HG03025 (cell line): ENCODE data around the gene SERPINA4.

Experiments
- ATAC-seq: cut with Tn5 transposase; IDR thresholded peaks from one replicate; pipeline ENCODE4 v1.9.1; 2021; ENCODE audit warnings: mild to moderate bottlenecking, moderate library complexity; ENCODE audit not compliant: unreplicated experiment, low FRiP score

The SERPINA4 gene

DNA sequence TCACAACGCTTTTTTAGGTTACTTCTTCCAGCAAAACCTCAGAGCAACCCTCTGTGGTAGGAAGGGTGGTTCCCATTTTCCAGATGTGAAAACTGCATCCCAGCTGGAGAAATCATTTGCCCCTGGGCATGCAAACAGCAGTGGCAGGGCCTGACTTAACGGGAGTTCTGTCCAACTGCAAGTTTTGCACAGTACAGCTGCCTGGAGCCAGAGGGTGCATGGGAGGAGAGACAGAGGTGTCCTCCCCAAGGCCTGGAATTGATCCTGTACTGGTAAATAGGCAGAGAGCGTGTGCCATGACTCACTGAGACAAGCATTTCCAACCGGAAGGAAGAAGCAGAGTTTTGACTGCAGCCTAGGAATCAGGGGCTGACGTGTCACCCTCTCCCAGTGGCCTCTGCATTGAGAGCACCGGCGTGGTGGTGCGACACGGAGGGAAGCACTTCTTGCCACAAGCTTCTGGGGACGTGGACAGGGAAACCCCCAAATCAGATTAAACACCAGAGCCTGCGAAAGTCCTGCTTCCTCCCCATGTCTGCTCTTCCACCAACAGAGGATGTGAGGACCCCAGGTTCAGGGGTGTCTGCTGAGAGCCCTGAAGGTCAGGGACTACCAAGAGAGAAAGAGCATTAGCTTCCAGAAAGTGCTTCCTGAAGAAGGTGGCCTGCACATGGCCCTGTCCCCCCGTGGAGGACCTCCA is 19.0 kb upstream of the SERPINA4 start:
- ATAC-seq: no peak

DNA sequence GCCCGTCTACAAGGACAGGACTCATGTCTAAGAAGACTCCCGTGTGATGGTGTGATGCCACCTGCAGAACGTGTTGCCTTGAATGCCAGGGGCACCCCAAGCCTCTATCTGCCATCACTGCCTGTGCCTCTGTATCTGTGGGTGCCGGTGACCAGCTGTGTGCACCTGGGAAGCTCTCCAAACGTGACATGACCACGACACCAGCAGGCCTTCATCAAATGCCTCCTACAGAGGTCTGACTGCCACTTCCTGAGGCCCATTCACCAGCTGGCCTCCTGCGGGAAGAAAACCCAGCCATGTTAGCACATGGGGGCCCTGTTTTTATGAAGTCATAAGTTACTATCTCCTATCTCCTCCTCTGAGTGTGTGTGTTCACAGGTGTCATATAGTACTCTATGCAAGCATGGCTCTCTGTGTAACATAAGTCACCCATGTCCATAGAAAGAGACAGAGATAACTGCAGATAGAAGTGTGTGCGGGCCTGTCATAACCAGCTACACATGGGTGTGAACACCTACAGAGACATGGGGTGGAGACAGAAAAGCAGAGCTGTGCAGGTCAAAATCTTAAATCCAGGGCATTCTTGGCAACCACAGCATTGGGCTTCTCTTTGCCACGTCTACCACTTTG is 18.3 kb upstream of the SERPINA4 start:
- no peak for ATAC-seq

DNA sequence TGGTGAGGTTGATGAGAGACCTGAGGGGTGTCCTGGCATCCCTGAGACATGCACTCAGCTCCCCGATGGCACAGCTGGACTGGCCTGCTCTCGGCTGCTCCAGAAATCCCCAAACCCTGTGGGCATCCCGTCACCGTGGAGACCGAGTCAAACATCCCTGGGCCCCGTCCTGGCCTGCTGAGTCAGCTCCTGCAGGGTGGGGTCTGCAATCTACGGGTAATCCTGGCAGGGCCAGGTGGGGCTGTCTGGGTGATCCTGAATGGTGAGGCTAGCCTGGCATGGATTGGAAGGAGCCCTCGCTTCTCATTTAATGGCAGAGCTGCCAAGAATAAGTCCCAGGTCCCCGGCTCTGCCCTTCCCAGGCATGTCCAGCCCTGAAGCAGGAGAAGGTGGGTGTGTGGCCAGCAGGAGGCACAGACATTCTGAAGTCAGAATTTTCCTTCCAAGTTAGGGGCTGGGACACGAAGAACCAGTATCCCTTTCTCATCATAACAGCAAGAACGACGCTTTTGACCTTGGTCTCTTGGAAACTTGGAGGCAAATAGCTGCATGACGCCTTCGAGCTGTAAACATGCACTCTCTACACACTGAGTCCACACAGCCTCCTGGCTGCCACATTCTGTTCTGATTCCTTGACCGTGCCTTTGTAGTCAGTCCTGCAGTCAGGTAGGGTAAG is 17.7 kb upstream of the SERPINA4 start:
- ATAC-seq: no peak

DNA sequence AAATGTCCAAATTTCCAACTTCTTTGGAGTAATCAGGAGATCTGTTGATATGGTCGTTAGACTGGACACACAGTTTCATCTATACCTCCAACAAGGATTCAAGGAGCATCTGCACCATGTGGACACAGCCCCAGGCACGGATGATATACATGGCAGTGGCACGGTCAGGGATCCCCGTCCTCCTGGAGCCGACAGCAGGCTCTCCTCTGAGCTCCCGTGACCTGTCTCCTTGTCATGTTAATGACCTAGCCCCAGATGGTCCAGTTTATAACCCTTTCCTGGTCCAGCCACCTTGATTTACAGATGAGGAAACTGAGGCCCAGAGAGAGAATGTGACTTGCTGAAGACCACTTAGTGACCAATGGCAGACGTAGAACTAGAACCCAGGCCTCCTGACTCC is 16.5 kb upstream of the SERPINA4 start:
- no peak for ATAC-seq

DNA sequence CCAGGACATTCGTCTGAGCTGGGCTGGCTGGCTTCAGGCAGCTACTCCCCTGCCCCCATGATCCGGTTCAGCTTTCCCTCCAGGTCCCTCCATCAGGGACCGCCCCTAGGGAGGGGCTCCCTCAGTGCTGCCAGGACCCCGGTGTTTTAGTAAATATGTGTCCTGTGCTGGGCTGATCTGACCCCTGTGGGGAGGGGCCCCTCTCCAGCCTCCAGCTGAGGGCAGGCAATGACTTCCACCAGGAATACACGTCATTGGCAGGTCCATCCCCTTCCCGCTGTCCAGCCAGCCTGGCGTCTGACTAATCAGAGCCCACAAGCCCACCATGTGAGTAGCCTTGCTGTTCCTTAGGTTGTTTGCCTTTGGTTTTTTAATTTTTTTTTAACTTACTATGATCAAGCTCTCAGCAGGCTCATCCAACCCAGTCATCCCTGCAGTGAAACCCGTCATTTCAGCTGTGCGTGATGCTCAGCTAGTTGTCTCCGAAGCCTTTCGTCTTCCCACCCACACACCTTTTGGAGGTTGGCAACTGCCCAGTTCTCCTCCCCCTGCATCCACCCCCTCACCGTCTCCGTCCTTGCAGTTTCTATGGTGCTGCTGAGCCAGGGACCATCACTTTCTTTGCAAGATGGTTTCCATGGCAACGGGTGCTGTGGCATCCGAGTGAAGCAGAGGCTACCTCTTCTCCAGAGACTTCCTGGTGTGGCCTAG is 16.0 kb upstream of the SERPINA4 start:
- ATAC-seq: no peak

DNA sequence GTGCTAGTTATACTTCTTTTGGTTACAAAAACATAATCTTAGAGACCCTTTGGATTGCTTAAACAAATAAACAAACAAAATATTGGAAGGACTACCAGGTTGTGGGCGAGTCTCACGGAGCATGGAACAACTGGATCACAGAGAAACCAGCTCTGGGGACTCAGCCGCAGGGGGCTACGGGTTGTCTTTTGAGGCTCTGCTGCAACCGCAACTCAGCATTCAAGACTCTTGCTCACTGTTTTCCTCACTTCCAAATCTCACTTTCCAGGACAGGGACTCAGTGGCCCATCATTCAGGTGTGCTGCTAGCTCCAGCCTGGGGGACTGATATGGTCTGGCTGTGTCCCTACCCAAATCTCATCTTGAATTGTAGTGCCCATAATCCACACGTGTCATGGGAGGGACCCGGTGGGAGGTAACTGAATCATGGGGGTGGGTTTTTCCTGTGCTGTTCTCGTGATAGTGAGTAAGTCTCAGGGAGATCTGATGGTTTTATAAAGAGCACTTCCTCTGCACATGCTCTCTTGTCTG is 14.0 kb upstream of the SERPINA4 start:
- ATAC-seq: no peak

DNA sequence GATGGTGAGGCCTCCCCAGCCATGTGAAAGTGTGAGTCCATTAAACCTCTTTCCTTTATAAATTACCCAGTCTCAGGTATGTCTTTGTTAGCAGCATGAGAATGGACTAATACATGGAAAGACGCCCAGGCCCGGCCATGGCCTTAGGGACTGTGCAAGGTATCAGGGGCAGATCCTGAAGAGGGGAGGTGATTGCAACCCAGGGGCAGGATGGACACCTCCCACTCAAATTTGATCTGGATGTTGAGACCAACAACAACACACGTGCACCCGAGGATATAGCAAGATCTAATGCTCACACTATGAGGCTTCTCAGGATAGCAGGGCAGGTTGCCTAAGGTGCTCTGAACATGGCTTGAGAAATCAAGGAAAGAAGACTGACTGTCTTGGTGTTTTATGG is 13.5 kb upstream of the SERPINA4 start:
- ATAC-seq: no peak

DNA sequence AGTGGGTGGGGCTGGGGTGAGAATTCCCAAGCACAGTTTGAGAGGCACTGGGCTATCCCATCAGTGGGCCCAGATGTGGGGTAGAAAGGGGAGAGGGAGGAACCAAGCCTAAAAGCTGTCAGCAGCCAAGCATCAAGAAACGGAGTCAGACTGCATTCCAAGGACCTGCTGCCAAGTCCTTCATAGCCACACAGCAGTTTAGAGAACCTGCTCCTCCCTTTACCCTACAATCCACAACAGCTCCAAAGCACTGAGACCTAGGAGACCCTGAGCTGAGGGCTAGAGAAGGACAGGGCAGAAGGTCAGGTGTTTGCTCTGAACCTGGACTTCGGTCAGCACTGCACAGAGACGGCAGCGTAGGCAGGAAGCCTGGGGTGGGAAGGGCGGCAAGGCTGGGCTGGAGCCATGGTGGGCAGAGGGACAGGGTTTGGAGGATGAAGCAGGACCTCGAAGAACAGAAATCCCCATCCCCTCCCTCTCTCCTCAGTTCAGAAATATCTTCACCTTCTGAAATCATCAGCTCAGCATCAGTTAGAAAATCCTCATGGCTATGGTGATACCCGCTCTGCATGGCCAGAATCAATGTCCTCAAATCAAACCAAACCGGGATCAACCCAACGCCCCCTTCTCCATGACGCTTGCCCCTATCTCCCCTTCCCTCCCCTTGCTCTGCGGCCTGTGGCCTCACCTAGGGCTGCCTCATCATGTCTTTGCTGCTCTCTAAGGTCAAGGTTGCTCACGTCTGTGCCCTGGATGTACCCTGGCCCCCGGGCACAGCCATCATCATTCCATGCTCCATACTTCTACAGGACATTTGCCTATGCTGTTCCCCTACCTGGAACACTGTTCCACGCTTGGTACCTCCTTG is 12.9 kb upstream of the SERPINA4 start:
- ATAC-seq: no peak

DNA sequence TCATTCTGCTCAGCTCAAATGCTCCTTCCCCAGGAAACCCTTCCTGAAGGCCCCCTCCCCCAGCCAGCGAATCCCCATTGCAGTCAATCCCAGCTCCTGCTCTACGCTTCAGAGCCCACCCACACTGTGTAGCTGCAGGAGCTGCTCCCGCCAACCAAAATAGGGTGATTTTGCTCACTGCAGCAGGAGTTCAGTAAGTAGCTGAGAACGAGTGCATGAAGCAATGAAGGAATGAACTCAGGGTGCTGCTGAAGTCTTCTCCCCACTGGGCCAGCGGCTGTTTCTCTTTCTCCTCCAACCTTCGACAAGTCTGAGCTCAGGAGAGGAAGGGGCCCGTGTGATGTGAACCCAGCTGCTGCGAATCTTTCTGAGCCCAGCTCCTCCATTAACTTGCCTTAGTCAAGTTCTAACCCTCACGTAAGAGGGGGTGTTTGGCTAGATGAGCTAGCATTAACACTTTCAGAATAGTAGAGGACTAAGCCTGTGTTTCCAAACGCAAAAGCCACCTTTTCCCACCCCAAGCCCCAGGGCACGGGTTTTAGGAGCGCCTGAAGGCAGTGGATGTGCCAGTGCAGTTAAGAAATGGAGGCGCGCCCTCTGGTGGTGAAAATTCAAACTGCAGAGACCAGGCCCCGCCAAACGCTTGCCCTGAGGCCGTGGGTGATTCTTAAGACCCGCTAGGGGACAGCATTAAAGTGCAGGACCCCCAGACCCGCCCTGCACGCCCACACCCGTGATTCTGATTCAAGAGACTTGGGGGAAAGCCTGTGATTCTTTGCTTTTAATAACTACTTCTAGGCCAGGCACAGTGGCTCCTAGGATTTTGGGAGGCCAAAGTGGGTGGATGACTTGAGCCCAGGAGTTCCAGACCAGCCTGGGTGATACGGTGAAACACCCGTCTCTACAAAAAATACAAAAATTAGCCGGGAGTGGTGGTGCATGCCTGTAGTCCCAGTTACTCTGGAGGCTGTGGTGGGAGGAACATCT is 11.9 kb upstream of the SERPINA4 start:
- ATAC-seq: peak; percentile 53

DNA sequence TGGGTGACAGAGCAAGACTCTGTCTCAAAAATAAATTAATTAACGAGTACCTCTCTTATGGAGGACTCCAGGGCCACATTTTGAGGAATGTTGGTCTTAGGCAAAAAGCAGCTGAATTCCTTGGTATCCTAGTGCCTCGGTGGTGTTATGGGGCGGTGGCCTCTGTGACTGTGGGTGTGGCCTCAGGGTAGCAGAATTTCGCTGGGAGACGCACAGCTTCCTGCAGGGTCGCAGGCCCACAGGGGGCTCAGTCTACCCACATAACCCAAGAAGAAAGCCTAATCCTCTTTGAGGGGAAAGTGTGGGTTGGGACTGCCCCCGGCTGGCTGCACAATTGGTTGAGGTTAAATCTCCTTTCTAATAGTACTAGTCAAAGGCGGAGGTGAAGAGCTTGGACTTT is 11.2 kb upstream of the SERPINA4 start:
- ATAC-seq: no peak

DNA sequence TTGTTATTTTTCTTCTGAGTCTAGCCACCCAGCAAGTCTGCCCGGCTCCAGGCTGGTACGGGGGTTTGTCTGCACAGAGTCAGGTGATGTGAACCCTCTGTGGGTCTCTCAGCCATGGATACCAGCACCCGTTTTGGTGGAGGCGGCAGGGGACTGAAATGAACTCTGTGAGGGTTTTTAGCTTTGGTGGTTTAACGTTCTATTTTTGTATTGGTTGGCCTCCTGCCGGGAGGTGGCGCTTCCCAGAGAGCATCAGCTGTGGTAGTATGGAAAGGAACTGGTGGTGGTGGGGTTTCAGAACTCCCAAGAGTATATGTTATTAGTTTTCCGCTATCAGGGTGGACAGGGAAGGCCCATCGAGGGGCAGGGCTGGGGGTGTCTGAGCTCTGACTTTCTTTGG is 5.3 kb upstream of the SERPINA4 start:
- no peak for ATAC-seq

DNA sequence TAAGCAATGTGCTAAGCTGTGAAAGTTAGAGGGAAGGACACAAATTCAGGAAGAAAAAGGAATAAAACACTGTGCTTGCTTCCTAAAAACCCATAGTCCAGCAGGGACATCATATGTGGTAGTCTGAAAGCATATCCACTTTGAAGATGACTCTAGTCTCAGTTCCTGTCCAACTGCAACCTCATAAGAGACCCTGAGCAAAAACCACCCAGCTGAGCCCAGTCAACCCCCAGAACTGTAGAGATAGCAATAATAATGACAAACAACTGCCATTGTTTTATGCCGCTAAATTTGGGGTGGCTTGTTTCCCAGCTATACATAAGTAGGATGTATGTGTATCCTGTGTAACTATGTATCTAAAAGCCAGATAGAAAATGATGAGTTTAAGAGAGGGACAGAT is 3.9 kb upstream of the SERPINA4 start:
- ATAC-seq: no peak

DNA sequence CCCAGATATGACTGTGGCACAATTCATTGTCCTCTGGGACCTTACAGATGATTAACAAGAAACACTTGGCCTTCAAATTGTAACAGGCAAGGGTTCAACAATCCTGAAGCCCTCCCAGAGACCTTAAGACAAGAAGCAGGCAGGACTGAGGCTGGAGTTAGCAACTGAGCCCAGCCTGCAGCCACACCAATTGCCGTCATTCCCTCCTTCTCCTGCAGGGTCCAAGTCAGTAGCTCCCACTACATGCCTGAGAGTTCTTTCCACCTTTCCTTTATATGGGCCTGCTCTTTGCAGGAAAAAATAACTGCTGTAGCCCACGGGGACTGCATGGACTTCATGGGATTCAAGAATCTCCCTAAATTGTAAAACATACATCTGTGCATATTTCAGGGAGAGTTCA is 2.4 kb upstream of the SERPINA4 start:
- no peak for ATAC-seq

DNA sequence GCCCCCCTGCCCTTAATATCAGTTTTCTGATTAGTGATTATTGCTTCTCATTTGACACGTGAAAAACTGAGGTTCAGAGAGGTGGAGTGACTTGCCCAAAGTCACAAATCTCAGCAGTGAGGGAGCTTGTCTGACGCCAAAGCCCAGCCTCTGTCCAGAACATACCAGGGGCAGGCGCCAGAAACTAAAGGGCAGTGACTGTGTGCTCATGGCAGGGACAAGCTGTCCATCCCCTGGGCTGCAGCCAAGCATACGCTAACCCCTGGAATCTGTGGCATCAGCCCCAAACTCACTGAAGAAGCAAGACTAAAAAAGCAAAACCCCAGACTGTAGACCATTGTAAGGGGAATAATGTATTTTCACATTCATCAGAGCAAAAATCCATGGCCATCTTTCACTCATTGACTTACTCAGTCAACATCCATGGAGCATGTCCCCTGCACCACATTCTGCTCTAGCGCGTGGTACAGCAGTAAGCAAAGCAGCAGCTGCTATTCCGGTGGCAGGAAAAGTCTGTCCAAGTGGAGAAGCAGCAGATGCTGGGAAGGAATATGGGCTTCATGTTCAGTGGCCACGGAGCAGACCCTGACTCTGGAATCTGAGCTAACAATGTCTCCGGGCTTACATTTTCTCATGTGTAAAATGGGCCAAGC is 1.5 kb upstream of the SERPINA4 start:
- no peak for ATAC-seq

DNA sequence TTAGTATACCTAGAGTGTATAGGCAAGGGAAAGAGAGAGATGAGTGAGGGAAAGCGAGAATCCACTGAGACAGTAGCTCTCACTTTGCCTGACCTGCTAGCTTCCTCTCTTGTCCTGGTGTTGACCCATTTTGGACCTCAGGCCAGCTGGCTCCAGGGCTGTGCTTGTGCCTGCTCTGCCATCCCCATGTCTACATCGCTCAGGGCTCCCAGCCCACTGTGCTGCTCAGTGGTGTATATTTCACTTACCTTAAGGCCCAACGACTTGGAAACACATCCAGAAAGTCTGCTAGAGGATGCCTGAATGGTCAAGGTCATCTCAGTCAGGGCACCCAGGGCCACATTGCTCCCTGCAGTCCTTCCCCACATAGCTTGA is 964 bp upstream of the SERPINA4 start:
- no peak for ATAC-seq

DNA sequence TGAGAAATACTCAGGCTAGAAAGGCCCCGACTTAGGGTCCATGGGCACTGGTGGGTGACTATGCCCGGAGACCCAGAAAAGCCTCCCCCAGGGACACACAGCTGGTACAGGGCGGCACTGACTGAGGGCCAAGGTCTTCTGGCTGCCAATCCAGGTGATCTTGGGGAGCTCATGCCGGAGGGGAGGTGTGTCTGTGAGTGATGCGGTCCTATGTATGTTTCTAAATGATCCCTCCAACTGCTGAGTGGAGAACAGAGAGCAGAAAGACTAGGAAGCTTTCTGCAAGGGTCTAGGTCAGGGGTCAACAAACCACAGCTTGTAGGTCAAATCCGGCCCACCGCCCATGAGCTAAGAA is 391 bp downstream of the SERPINA4 start:
- no peak for ATAC-seq

DNA sequence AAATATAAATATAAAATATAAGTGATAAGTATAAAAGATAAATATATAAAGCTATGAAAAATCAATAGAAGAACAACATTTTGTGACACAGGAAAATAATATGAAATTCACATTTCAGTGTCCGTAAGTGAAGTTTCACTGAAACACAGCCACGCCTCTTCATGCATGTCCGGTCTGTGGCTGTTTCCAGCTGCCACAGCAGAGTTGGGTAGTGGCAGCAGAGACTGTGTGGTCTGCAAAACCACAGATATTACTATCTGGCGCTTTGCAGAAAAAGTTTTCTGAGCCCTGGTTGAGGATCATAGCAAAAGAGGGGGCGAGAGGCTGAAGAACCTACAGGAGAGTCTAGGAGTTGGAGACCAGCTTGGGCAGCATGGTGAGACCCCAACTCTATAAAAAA is 780 bp downstream of the SERPINA4 start:
- ATAC-seq: no peak
